HT-29 (cell line): Measurements from ENCODE around the gene ALKBH2. TPM values are rescaled to one million over a fixed set of nuclear protein-coding genes. Genes with fewer than 3 reads are reported as not detected.

Source experiments
- small RNA-seq: library from RNA; depleted of rRNA; stranded (forward); fragments of <200 nt; gene quantifications from one replicate; pipeline ENCODE3, GENCODE V24; 2014
- total RNA-seq: library from RNA; depleted of rRNA; stranded (reverse); fragments of >200 nt; shearing (Covaris generic); gene quantifications from 2 replicates; pipeline ENCODE4 v1.2.3, GENCODE V29; 2014; rRNA removed

Gene ALKBH2
- total RNA-seq, 1 experiment from 2014 or later: 44.7 TPM

Small RNA genes lying within 50 kb of the gene (small RNA-seq; reads per million reads assigned to genes)
- gene RNA5SP372: 0.43 reads per million

Other genes starting within 250 kb of the ALKBH2 start
- 10.4 and 13.1 TPM in 2 replicates for gene SSH1, start 235.9 kb downstream of the ALKBH2 start, total RNA-seq
- not detected in 2 replicates for gene DAO, start 213.4 kb downstream of the ALKBH2 start, total RNA-seq
- gene SVOP, start 72.4 kb downstream of the ALKBH2 start, total RNA-seq: 0.03 TPM in 1 of 2 replicates, not detected in the other
- gene USP30, start 40.9 kb downstream of the ALKBH2 start, total RNA-seq: 6.2 and 15.5 TPM in 2 replicates
- gene UNG, start 4.1 kb upstream of the ALKBH2 start, total RNA-seq: 134 and 158 TPM in 2 replicates
- gene ACACB, start 23.1 kb upstream of the ALKBH2 start, total RNA-seq: 1.6 and 4.8 TPM in 2 replicates
- not detected in 2 replicates for gene FOXN4, start 215.8 kb upstream of the ALKBH2 start, total RNA-seq